GM21515 (cell line): ENCODE measurements around the gene TMC2.

ENCODE experiments used
- ATAC-seq: cut with Tn5 transposase; IDR thresholded peaks from one replicate; pipeline ENCODE4 v1.9.1; 2021; ENCODE audit not compliant: unreplicated experiment

Gene TMC2

DNA sequence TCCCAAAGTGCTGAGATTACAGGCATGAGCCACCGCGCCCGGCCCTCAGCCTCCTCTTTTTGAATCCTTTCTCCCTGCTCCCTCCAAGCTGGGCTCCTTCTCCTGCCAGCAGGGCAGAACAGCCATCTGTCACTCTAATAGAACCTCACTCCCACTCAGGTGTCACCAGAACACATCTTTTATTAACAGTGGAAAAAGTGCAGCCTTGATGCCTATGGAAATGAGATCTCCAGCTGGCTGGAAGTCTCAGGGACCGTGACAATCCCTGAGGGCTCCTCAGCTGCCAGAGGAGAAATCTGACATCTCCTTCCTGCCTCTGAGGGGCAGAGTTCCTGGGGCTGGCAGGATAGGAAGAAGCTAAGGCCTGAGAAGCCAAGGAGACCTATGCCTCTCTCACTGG lies 28.0 kb downstream of the TMC2 start:
- no peak for ATAC-seq

DNA sequence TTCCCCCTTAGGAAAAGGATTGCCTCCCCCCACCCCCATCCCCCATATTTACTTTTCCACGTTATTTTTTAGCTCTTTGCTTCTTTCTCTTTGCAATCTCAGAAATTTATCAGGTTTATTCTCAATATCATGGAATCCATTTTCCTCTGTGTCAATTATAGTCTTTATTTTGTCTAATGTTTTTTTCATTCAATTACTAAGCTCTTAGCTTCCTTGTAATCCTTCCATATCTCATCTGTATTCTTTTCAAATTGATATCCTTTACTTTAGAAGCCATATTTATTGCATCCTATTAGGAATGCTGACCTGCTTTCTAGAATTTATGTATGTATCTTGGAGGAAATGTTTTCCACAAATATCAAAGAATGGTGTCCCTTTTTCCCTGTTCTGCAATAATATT lies 39.3 kb downstream of the TMC2 start:
- ATAC-seq = no peak

DNA sequence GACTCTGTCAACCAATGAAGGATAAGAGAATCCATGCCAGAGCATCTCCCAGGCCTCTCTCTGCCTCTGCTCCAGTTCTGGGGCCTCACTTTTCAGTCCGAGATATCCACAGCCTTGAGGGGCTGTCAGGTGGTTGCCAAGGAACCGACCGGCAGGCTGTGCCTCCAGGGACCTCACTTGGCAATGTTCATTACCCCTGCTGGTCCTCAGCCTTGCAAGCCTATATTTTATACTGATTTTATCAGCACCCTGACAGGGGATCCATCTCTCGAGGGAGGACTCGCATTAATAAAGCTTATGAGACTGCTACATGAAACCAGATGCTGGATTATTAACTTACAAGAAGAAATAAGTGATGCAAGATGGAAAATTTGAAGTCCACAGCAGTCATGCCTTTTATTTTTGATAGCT lies 39.9 kb downstream of the TMC2 start:
- no peak for ATAC-seq

DNA sequence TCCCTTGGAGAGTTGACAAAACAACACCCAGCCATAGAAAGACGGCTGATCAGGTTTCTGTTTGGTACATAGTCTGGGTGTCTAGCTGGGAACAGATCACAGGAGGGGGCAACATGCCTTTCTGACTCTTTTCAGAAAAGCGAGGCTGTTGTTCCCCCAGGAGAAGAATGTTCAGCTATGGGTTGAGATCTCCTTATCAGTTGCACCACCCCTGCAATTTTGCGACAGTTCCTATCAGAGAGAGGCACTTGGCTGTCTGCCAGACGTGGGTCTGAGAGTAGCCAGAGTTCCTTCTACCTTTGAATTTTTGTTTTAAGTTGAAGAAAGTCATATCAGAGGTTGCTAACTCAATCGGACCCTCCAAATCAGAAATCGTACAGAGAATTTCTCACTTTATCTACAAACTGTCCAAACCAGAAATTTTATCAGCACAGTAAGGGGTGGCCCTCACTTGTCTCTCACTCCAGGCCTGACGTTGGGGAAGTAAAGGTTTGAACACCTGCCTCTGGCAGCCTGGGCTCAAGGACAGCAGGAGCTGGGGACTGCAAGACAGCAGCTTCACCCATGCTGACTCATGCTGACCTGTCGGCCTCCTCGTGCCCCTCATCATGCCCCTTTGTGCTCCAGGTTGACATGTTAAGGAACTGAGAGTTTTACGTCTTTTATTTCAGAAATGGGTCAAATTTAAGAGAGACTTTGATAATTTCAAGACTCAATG lies 42.3 kb downstream of the TMC2 start:
- ATAC-seq = no peak

DNA sequence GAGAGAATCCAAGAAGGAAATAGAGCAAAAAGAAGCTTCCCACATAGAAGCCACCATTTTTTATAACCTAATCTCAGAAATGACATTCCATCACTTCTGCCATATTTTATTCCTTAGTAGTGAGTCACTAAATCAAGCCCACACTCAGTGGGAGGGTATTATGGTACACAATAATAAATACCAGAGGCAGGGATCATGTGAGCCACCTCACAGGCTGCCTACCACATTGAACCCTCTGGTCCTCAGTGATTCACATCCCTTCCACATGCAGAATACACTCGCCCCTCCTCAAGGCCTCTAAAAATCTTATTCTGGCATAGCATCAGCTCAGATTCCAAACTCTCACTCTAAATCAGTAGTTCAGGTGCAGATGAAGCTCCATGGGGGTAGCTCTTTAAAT lies 49.4 kb downstream of the TMC2 start:
- no peak for ATAC-seq

DNA sequence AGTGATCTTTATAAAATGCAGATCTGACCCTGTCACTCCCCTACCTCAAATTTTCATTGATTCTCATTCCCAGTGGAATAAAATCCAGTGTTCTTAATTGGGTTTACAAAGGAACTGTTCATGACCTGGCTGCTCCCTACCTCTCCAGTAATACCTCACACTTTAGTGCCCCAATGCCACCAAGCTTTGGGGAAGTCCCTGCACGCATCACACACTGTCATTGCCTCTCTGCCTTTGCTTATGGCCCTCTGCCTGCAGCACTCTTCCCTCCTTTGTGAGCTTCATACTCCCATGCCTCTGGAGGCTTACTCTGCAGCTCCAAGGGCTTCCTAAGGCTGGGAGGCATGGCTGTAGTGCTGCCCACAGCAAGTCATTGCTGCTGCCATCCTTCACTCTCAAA lies 57.4 kb downstream of the TMC2 start:
- ATAC-seq = no peak

DNA sequence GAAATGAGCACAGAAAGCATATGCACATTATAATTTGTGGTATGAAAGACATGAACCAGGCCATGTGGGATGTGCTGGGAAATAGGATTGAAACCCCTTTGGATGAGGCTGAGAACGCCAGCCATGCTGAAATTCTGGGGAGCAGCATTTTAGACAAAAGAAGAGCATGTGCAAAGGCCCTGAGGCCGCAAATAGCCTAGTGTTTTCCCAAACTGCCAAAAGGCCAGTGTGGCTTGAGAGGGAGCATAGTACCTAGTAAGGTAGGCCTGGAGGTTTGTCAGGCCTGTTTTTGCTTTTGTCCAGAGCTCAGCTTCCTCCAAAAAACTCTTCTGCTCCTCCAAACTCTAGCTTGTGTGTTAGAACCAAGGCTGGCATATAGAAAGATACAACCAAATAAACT lies 58.7 kb downstream of the TMC2 start:
- no peak for ATAC-seq

DNA sequence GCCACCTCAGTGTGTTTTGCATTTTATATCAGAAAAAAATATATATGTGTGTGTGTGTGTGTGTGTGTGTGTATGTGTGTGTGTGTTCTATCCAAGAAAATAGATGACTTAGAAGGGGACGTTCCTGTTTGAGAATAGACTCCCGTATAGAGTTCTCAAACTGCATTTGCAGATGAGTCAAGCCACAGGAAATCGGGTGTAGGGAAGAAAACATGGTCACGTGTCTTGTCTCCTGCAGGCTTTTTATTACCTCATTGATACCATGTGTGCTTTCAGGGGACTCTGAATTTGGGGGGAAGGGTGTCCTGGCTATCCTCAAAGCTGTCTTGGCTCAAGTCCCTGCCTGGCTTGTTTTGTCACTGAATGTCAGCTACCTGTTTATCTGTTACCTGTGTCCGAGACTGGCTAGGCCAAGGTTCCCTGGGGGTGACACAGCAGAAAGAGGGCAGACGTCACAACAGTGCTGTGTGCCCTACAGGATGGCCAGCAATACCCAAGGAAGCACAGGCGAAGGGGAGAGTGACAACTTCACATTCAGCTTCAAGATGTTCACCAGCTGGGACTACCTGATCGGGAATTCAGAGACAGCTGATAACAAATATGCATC lies 60.4 kb downstream of the TMC2 start:
- no peak for ATAC-seq

DNA sequence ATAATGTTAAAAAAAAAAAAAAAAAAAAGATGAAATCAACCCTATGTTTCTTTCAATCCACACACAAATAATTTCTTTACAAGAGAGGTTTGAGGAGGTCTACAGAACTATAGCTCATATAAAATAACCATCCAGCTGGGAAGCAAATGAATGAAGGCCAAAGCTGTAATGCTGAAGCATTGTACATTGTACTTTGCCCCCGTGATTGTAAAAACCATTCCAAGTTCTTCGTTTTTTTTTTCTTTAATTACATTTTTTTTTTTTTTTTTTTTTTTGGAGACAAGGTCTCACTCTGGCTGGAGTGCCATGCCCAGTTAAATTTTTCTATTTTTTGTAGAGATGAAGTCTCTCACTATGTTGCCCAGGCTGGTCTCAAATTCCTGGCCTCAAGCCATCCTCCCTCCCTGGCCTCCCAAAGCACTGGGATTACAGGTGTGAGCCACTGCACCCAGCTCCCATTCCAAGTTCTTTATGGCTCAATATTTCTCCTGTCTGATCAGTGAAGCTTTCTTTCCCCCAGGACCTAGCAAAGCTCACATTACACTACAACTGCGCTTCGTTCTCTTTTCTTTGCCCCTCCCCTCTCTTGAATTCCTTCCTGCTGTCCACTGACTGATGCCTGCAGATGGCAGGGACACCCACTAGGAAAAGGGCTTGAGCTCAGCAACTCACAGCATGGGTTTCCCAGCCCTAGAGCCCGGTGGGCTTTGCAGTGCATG lies 63.1 kb downstream of the TMC2 start:
- no peak for ATAC-seq

DNA sequence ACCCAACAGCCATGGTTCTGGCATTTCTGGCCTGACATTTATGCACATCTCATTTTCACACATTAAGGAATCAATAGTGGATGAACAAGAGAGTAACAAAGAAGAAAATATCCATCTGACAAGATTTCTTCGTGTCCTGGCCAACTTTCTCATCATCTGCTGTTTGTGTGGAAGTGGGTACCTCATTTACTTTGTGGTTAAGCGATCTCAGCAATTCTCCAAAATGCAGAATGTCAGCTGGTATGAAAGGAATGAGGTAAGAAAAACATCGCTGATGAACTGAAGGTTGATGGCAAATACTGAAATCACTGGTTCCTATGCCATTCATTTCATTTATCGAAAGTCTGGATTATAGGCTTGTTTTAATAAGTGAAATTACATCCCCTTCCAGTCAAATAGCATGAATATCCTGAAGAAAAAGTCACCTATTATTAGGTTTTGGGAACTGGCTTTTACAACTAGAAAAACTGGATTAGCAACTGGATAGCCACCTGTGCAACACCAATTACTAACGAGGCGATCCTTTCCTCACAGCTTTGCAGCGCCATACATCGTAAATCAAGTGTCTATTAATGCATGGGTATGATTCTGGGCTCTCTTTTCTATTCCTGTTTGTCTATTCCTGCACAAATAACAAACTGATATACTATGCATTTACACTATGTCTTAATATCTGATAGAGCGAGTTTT lies 65.8 kb downstream of the TMC2 start:
- ATAC-seq = no peak

DNA sequence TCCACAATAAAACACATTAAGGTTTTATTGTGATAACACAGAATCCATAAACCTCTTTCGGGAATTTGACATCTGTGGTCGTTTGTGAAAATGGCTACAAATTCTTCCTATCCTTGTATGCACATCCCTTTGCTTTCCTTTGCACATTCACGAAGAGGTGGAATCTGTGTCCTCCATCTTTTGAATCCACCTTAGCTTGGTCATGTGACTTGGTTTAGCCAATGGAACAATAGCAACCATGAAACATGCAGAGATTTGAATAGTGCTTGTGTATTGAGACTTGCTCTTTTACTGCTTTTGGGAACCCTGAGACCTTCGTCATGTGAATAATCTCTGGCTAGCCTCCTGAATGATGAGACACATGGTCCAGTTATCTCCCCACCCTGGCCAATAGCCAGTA lies 66.4 kb downstream of the TMC2 start:
- ATAC-seq = no peak

DNA sequence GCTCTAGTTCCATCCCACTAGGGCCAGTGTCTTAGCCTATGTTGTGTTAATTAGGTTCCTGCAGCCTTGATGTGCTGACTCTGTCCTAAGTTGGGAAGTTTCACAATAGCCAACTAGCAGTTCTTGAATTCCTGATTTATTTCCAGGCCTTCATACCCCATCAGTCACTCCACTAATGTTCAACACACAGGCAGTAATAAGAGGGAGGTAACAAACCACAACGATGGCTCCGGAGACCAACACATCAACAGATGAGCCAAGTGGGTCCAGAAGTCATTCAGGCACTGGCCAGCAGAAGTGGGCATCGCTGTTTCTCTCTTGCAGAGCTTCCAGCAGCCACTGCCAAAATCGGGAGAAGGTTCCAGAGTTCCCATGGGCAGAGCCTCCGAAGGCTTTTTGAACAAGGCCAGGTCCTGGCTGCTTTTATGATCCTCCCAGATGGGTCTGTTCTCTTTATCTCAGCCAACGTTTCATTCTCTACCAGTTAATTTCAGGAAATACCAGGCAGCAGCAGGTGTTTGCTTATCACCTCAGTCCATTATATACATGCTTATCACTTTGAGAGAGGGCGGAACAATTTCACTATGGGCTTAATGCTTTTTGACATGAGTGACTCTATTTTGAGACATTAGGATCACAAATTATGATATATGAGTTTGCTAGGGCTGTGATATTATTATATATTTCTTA lies 67.6 kb downstream of the TMC2 start:
- ATAC-seq = no peak

DNA sequence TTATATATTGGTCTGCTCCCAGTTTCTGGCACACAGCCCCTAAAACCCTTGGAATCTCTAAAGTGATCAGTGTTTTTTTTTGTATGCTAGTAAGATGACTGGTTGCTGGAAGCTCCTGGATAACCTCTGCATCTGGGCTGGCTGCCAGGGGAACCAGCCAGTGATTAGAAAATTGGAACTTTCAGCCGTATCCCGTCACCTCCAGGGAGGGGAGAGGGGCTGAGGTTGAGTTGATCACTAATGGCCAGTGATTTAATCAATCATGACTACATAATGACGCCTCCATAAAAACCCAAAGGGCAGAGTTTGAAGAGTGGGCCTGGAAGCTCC lies 68.1 kb downstream of the TMC2 start:
- ATAC-seq = no peak

DNA sequence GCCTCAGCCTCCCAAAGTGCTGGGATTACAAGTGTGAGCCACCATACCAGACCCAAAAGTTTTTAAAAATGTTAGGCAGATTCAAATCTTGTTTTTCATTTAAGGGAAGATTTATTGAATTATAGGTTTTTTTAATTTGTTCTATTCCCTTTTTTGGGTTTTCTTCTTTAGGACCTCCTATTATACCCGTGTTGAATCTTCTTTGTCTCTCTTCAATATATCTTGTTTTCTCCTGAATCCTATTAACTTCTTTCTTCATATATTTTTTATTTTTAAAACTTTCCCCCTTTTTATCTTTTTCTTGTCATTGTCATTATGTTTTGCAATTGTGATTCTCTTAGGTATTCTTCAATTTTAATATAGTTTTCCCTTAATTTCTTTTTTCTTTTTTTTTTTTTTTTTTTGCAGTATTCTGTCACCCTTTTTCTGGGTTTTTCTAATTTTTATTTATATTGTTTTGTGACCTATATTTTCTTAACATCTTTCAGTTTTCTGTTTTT lies 70.2 kb downstream of the TMC2 start:
- no peak for ATAC-seq

DNA sequence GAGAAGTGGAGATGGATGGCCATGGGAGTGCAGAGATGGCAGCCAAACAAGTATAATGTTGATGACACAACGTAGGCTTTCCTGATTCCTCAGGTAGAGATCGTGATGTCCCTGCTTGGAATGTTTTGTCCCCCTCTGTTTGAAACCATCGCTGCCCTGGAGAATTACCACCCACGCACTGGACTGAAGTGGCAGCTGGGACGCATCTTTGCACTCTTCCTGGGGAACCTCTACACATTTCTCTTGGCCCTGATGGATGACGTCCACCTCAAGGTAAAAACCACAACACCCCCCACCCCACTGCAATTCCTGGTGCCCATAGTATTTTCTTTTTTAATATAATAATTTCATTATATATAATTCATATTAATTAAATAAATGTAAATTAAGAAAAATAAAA lies 74.0 kb downstream of the TMC2 start:
- ATAC-seq = no peak

DNA sequence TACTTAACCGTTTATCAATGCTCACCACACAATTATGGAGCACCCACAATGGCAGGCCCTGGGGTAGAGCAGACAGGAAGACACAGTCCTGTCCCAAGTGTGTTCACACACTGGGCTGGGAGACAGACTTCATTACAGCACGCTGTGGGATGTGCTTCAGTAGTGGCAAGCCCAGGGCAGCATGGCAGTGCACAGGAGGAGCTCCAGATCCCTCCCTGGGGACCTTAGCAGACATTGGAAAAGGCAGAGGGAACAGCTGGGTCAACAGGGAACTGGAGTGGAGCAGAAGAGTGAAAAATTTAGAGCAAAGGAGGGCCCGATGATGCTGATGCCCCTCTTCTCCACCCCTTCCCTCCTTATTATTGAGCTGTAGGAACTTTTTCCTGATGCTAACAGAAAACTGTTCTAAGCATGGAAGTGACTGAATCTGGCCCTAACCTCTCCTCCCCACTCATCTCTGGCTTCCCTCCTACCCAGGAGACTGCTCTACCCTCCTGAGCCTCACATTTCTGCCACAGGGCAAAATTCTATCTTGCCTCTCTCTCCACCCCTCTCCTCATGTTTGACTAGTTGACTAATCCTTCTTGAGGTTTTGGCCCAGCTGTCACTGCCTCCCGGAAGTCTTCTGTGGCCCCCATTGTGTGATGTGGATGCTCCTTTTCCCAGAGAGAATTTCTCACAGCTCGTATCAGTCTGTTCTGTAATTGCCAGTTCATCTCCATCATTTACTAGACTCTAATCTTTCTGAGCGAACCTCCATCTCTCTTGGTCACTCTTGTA lies 74.8 kb downstream of the TMC2 start:
- ATAC-seq = no peak

DNA sequence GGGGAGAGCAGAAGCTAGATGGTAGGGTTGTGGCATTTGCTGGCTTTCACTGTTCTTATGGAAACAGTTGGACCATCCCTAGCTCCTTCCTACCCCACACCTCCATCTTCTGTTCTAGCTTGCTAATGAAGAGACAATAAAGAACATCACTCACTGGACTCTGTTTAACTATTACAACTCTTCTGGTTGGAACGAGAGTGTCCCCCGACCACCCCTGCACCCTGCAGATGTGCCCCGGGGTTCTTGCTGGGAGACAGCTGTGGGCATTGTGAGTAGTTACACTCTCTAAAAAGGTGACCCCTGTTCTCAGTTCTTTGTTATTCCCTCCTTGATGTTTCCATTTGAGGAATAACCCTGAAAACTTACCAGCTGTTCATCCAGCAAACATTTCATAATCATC lies 75.7 kb downstream of the TMC2 start:
- no peak for ATAC-seq

DNA sequence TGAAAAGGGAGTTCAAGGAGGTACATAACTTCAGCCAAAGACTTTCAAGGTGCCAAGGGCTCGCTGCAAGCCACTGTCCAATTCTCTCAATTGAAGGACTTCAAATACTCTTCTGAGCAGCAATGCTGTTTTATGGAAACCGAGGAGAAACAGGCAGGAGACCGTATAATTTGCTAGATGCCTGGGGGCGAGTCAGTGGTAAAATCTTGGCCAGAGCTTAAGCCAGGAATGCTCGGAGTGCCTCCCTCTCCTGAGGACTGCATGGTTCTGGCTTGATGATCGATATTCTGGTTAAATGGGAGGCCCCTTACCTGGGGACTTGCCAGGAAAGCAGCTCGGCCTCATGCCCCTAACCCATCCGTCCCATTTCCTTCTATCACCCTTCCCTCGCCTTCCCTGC lies 80.3 kb downstream of the TMC2 start:
- no peak for ATAC-seq

DNA sequence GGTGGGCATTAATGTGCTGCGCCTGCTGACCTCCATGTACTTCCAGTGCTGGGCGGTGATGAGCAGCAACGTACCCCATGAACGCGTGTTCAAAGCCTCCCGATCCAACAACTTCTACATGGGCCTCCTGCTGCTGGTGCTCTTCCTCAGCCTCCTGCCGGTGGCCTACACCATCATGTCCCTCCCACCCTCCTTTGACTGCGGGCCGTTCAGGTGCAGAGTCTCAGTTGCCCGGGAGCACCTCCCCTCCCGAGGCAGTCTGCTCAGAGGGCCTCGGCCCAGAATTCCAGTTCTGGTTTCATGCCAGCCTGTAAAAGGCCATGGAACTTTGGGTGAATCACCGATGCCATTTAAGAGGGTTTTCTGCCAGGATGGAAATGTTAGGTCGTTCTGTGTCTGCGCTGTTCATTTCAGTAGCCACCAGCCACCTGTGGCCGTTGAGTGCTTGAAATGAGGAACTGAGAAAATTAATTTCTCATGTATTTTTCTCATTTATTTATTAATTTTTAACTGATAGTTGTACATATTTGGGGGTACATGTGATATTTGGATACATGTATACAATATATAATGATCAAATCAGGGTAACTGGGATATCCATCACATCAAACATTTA lies 80.8 kb downstream of the TMC2 start:
- ATAC-seq = no peak

DNA sequence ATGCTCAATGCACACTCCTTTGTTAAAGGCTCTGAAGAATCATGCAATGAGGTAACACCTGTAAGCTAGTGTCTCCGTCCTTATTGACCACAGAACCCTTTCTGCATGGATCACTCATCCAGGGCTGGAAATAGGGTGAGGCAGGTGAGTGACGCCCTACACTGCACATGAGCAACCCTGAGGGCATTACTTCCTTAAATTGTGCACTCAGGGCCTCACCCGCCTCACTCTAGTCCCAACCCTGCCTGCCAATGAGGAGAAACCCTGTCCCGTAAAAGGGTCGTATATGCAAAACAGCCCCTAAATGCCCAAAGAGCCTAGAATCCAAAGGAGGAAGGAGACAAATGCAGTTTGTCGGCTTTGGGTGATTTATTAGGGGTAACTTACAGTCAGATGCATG lies 82.4 kb downstream of the TMC2 start:
- ATAC-seq = no peak
